ENCODE results near the gene FSIP1.

Gene FSIP1

DNA sequence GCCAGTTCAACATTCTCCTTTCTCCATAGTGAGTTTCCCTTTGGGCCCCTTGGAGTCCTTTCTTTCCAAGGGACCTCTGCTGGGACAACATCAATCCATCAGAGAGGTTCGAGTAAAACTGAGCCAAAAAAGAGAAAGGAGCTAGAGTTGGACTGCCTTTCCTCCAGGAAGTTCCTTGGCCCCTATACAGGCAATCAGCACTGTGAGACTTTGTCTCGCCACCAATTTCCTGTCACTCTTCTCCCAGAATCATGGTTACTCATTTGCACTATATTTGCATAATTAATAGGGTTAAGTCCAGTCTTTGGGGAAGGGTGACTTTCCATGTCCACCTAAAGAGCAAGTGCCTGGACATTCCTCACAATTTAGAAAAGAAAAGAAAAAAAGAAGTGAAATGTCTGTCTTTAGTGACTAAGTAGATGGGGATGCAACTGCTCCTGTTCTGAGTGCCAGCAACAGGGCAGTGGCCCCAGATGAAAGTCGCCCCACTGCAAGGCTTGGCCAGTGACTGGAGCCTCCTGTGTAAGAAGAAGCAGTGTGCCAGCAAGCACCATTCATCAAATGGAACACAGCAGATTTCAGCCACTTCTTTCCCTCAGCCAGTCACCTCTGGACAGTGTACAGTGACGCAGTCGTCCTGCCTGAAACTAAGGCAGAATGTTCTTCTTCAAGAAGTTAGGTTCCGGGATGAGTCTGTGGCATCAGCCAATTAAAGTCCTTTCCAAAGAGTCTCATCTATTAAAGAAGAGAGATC lies 91.6 kb downstream of the FSIP1 start:
- DNase-seq (ENCODE audit: extremely low read depth in 1 of 2, low read depth in 1 of 2): no peak

DNA sequence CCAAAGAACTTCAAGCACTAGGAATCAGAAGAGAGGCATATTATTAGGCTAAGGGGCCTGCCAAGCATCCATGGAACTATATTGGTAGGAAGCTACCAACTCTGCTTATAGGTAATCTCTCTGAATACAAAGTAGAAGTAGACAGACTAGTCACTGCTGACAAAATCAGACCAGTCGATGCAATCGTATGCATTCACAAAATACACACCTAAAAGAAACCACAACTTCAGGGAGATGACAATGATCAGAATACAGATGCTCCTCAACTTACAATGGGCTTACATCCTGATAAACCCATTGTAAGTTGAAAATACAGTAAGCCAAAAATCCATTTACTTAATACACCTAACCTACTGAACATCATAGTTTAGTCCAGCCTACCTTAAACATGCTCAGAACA lies 94.7 kb downstream of the FSIP1 start:
- DNase-seq (ENCODE audit: extremely low read depth in 1 of 2, low read depth in 1 of 2): no peak

DNA sequence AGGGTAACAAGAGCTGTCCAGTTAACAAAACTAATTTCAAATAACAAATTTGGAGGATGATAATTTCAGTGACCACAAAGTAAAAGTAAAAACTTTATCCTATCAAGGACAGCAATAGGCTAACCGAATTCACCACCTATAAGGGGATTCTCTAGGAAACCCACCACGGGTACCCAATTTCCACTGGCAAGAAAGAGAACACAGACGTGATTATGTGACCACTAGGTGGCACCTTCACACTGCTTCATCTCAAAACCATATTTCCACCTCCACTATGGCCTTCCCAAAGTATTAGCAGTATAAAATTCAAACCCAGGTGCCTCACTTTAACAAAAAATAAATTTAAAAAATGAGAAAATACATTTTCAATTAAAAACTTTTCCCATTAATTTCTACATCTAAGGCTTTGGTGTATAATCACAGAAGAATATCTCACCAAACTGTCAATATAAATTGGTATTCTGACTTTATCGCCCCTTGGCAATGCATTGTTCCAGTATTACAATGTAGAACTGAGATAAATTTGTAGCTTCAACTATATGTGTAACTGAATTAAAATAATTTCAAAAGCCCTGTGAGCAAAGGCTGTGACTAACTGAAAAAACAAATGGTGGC lies 96.5 kb downstream of the FSIP1 start:
- DNase-seq (ENCODE audit: extremely low read depth in 1 of 2, low read depth in 1 of 2): peak in 1 of 2 donors; percentile 5

DNA sequence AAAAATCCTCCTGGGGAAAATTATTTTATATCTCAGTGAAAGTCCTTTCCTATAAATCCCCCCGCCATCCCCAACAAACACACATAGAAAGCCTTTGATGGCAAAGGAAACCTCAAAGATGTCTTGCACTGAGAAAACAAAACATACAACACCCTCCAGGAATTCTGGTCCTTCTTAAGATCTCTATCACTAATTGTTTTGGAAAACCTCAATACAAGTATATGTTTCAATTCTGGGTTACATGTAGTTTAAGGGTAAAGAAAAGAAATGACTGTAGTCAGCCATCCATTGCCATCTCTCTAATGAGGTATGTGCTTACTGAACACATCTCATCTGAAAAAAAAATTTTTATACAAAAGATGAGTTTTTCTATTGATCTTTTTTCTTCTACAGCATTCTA lies 97.3 kb downstream of the FSIP1 start:
- DNase-seq (ENCODE audit: extremely low read depth in 1 of 2, low read depth in 1 of 2): no peak

DNA sequence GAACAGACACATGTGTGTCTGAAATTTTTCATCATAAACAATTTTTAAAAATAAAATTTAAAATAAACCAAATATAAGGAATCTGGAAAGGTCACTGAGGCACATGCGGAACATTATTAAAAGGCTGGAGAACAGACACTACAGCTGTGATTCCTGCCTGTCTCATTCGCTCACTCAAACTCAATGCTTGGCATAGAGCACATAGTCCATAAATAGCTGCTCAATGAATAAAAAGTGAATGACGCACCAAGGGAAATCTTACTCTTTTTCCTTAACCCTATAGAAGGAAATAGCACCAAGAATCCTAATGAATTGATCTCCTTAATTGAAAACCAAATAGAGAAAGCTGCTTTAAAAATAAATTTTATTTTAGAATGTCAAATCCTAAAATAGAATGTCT lies 98.4 kb downstream of the FSIP1 start:
- DNase-seq (ENCODE audit: extremely low read depth in 1 of 2, low read depth in 1 of 2): no peak

DNA sequence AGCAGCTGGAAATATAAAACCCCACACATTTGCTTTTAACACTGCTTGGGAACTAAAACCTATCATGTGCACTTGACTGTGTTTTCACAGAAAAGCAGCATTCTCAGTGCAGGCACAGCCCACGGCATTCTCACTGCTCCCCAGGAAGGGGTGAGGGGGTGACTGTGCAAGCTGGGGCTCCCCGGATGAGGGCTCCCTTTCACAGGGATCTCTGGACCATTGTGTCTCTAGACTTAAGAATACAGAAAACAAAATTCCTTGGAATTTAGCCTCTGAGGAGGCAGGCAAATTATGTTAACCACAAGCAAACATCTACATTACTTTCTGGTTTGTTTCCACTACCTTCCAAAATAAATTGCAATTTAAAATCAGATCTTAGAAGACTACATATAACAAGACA lies 100.3 kb downstream of the FSIP1 start:
- no peak for DNase-seq (ENCODE audit: extremely low read depth in 1 of 2, low read depth in 1 of 2)

DNA sequence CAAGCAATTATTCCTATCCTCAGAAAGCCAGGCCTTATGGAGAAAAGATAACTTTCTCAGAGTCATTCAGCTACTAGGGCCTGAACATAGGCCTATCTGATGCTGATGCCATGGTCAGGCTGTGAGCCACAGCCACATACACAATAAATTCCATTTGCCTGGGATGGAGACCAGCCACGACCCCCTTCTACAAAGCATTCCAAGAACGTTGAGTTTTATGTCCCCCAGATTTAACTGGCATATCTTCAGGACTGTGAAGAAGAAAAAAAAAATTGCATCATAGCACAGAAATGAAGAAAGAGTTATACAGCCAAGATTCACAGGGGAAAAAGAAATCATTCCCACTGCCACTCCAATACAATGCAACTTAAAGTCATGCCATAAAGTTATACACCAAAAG lies 101.8 kb downstream of the FSIP1 start:
- no peak for DNase-seq (ENCODE audit: extremely low read depth in 1 of 2, low read depth in 1 of 2)

DNA sequence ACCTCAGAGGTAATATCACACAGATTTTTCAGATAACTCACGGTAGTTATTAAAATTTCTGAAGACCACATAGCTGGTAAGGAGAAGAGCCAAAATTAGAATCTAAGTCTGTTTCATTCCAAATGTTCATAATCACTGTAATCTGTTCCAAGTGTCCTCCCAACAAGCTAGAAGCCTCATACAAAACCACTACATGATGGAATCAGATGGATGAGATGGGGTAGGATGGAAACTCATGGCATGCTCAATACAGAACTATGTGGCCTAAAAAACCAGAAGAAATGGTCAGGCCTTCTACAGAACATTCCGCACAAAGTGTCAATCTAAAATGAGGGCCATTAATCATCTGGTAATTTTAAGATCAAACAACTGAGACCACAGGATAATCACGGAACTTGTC lies 110.0 kb downstream of the FSIP1 start:
- no peak for DNase-seq (ENCODE audit: extremely low read depth in 1 of 2, low read depth in 1 of 2)

DNA sequence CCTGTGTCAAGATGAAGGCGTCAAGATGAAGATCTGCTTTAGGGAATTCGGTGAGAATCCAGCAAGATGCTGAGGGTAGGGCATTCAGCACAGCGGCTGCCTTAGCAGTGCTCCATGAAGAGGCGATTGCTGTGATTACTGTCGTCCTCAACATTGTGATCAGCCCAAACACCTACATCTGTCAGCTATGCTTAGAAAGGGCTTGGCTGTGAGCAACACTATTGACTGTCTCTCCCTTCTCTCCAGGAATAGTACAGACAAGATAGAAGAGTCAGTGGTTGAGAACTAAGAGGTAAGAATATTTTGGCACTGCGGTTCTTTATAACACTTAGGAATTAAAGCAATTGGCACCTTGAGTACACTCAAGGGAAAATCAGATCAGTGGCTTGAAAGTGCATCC lies 110.5 kb downstream of the FSIP1 start:
- no peak for DNase-seq (ENCODE audit: extremely low read depth in 1 of 2, low read depth in 1 of 2)

DNA sequence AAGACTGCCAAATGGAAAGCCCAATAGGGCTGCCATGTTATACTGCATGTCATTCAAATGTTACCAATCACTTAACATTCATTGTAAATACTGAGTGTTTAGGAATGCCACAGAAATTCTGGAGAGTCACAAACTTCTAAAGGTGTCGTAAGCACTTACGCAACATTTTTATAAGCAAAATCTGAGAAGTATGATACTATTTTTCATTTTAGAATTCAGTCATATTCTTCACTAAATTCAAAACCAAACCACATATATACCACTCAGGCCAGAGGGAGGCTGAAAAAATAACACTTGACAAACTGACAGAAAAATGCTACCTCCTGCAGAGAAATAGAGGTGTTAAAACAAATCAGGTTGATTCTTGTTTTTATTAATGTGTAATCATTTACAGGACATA lies 112.0 kb downstream of the FSIP1 start:
- DNase-seq (ENCODE audit: extremely low read depth in 1 of 2, low read depth in 1 of 2): no peak

DNA sequence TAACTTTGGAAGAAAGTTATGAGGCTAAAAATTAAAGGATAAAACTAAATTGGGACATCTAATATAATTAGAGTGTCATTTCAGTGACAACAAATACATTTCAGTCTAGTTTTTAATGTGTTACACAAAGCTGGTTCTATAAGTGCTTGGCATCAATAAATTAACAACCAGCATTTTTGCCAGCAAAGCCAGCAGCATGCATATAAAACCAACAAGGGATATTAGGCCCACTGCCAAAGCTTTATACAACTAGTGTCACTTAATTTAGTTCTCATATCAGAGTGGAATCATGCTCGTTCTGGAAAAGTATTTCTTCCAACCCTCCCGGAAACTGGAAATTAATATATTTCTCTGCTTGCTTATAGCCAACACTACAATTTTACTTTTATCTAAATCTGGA lies 113.0 kb downstream of the FSIP1 start:
- DNase-seq (ENCODE audit: extremely low read depth in 1 of 2, low read depth in 1 of 2): no peak

DNA sequence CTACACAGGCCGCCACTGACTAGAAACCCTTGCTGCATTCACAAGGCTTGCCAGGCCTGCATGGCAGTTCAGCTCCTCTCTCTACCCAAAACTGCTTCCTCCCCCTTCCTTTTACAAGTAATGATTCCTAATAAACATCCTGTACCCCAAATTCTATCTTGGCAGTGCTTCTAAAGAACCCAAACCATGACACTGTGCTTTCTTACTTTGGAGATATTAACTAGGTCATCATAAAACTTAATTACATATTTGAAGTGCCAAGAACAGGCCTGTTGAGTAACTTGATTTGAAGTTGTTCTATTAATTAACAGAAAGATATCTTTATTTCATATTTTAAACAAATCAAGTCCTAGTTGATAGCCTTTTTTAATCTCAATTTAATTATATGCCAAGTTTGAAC lies 113.4 kb downstream of the FSIP1 start:
- no peak for DNase-seq (ENCODE audit: extremely low read depth in 1 of 2, low read depth in 1 of 2)

DNA sequence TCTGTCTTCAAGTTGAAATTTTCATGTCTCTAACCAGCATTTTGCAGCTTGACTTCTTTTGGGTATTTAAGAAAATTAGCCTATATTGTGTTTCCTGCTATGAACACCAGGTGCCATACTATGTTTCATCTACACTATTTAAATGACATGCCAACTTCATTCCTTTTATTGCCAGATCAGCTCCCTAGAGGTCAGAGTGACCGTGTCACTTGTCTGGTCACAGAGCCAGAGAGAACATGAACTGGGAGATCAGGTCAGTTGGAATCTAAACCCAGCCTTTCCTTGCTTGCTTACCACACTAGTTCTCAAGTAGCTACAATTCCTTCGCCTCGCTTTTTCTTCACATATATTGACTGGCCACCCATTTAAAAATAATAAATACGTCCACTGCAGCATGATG lies 114.2 kb downstream of the FSIP1 start:
- no peak for DNase-seq (ENCODE audit: extremely low read depth in 1 of 2, low read depth in 1 of 2)

DNA sequence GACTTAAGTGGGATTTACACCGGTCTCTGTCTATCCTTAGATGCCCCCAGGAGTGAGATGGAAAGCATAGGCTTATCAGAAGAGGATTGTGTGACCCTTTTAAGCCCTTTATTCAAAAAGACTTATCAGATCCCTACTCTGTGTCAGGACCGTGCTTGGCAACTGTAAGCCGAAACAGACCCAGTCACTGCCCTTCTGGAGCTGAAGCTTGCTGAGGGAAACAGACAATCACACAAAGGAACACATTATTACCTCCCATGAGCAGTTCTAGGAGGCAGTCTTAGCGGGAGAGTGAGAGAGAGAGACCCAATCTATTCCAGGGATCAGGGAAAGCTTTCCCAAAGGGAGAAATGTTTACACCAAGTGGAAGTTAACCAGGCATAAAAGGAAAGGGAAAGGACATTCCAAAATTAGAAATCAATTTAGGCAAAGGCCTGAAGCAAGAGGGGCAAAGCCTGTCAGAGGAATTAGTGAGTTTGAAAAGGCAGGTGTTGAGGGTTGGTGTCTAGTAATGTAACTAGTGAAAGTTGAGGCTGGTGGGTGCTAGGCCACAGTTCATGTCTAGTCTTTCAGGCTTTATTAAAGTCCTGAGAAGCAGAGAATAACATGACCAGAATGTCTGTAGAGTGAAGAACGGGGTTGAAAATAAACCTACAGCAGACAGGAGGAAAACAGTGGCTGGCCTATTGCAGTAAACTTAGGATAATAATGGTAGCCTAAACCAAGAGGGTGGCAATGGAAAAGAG lies 115.1 kb downstream of the FSIP1 start:
- no peak for DNase-seq (ENCODE audit: extremely low read depth in 1 of 2, low read depth in 1 of 2)

DNA sequence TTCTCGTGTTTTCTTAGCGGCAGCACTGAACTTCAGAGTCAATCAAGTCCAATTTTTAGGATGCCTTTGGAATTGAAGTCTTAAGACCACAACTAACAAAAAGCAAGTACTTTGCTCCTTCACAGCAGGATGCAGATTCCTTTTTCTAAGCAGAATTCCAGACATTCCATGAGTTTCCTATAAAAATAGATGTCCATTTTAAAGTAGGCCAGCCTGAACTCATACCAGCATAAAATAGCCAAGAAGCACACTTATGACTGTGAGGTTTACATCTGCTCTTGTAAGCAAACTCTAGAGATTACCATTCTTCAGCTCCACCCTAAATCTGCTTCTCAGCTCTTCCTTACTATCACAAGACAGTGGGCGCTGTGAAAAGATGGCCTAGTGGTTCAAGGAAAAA lies 116.0 kb downstream of the FSIP1 start:
- DNase-seq (ENCODE audit: extremely low read depth in 1 of 2, low read depth in 1 of 2): no peak

DNA sequence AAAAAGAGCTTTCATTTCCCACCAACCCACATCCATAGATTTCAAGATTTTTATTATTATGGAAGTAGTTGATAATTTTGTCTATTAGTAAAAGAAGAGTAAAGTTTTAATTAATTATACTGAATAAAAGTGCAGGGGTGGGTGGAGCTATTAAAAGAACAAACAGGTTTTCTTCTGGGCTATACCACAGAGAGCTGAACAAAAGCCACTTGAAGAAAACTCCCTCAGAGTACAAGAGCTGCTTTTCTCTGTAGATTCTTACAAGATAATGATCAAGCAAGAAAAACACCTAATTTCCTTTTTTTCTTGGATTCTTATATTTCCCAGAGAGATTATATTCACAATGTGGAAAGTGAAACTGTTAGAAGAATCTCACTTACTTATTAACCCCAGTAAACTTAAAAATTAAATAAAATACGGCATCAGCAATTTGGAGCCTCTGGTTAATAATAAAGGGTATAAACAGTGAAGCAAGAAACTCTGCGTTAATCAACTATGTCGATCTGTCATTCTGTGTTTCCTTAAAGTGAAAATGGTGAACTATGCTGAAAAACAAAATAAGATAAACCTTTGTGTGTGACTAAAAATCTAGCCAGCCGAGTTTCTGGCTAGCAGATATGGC lies 116.9 kb downstream of the FSIP1 start:
- no peak for DNase-seq (ENCODE audit: extremely low read depth in 1 of 2, low read depth in 1 of 2)

DNA sequence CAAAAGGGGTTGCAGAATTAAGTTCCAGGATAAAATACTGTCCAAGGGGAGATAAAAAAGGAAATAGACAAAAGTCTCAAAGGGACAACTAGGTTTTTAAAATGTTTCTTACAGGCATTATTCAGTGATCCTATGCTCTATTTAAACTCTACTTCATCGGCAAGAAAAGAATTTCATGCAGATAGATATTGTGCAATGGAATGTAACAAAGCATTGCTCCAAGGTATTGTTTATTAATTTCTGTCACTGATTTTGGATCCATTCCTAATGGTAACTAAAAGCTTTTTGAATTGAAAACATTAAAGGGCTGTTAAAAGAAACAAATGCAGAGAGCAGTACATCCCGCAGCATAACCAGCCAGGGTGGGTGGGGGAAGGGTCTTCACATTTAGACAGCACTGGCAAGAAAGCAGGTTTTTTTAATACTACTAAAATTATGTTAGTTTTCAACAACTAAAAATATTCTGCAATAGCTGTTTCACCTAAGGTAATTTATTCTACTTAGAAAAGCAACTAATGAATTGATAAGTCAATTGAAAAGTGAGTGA lies 118.9 kb downstream of the FSIP1 start:
- no peak for DNase-seq (ENCODE audit: extremely low read depth in 1 of 2, low read depth in 1 of 2)

DNA sequence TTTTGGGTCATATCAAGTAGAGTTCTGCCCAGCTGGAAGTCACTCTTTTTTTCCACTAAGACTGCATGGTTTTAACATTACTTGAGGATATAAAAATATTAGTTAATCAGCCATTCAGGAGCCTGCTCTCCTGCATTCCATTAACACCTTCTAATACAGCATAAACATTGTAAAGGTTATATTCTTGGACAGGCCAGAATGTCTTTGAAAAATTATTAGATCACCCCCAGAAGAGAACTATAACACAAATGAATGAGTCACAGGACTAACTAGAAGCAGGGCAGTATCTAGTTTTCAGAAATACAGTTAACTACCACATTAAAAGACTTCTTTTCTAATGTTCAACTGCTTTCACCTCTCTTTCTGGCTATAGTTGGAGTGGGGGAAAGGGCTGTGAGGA lies 120.9 kb downstream of the FSIP1 start:
- DNase-seq (ENCODE audit: extremely low read depth in 1 of 2, low read depth in 1 of 2): no peak

DNA sequence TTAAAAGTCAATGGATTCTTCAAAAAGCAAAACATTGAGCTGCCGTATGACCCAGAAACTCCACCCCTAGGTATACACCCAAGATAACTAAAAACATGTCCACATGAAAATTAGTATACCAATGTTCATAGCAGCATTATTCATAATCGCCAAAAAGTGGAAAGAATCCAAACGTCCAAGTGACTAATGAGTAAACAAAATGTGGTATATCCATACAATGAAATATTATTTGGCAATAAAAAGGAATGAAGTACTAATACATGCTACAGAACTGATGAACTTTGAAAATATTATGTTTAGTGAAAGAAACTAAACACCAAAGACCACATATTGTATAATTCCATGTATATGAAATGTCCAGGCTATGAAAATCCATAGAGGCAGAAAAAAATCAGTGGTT lies 123.9 kb downstream of the FSIP1 start:
- DNase-seq (ENCODE audit: extremely low read depth in 1 of 2, low read depth in 1 of 2): no peak

DNA sequence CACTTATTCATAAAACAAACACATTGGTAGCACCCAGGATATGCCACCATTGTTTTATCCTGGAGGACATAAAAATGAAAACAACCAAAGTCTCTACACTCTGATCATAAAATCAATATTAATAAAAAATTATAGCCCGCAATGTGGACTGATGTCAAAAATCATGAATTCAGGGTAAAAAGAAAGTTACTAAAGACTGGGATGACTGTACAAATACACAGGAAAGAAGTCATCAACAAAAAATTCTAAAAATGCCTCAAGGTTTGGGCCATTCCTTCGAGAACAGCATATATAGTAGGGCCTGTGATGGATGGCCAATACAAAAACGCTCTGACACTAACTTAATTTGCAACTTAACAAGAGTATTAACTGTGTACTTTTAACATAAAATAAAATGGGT lies 125.0 kb downstream of the FSIP1 start:
- no peak for DNase-seq (ENCODE audit: extremely low read depth in 1 of 2, low read depth in 1 of 2)

DNA sequence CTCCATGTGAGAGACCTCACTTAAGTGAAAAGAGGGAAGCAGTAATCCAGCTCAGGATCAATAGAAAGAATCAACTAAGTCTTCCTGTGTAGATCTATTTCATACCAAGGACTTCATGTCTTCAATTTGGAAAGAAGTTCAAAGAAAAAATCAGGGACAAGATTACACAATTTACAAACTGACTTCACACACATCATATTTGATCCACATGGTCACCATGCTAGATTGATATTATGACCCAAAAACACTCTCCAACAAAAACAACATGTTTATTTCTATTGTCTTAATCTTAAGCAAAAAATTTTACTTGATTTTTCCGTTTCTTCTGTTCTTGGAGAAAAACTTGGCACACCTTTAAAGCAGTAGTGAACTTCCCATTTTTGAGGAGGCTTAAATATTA lies 125.5 kb downstream of the FSIP1 start:
- DNase-seq (ENCODE audit: extremely low read depth in 1 of 2, low read depth in 1 of 2): no peak
